ENCODE data around the gene KRTAP4-9. TPM values are rescaled to one million over a fixed set of nuclear protein-coding genes. Genes with fewer than 3 reads are reported as not detected.
"Not testable (repeated sequence)": the region's sequence is repeated elsewhere in the genome, so short reads cannot be mapped to it uniquely, and the experiment has no call there.

Gene KRTAP4-9
- total RNA-seq, 1 donor from 2014 or later: not detected

- DNase-seq (ENCODE audit: low spot score); intact Hi-C loops (cut with DNase I): not testable (repeated sequence)
These were observed 18.3 kb downstream of the KRTAP4-9 start for GRCh38 chr17:41123292-41123990.

DNA sequence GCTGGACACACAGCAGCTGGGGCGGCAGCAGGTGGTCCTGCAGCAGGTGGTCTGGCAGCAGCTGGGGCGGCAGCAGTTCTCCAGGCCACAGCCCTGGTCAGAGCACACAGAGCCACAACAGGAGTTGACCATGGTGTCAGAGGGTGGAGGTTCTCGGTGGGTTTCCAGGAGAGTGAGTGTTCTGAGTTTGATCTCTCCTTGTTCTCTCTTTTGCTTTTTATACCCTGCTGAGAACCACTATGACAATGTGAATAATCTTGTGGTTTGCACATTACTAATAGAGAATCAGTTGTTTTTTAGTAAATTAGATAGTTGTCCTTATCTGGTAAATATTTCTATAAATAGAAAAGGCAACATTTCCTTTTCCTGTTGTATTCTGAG is 18.8 kb downstream of the KRTAP4-9 start, which contains the start of gene KRTAP4-12:
Gene KRTAP4-12, minus strand, starts transcription at position 192 of the 381 bp plus-strand sequence. Its CDS starts 60 bp downstream, at position 132.
- intact Hi-C loops (cut with DNase I); DNase-seq (ENCODE audit: low spot score): not testable (repeated sequence)

GRCh38 chr17:41125064-41125463 is 19.9 kb downstream of the KRTAP4-9 start:
- intact Hi-C loops (cut with DNase I): no loop called here
- DNase-seq (ENCODE audit: low spot score): no peak

DNA sequence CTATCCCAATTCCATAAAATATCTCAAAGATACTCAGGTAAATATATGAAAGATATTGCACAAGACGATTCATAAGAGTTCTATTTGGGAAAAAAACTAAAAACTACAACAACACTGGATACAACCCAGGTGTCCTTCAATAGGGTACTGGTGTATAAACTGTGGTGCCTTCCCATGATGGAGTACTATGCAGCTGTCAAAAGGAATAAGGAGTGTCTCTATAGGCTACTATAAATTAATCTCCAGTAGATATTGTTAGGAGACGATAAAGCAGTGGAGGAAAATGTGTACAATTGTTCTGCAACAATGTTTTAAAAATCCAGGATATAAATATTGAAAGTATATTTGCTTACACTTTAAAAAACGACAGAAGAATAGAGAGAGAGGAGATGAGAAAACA is 21.2 kb downstream of the KRTAP4-9 start:
- intact Hi-C loops (cut with DNase I): no loop called here
- DNase-seq (ENCODE audit: low spot score): no peak

- intact Hi-C loops (cut with DNase I): no loop called here
- no peak for DNase-seq (ENCODE audit: low spot score)
These were observed 22.2 kb downstream of the KRTAP4-9 start for GRCh38 chr17:41127371-41127770.

DNA sequence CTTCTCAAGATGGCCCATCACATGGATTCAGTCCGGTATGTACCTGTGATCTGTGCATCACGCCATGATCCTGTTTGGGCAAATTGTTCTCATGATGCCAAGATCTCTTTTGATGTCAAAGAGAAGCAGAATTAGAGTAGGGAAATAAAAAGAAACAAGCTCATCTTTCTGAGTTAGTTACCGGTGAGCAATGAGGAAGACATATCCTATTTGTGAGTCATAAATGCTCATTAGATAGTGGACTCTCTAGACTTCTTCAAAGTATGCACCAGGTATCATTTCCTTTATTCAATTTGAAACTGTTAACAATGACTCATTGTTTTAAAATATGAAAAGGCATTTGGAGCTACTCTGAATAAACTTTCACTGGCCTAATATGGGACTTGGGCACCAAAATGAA is 26.8 kb downstream of the KRTAP4-9 start:
- no peak for DNase-seq (ENCODE audit: low spot score)
- intact Hi-C loops (cut with DNase I): no loop called here

- intact Hi-C loops (cut with DNase I): no loop called here
These were observed 28.9 kb downstream of the KRTAP4-9 start for GRCh38 chr17:41133880-41134735.

GRCh38 chr17:41139865-41140264 is 34.7 kb downstream of the KRTAP4-9 start:
- DNase-seq (ENCODE audit: low spot score); intact Hi-C loops (cut with DNase I): not testable (repeated sequence)

More at GRCh38 chr17:41133880-41134735, 28.9 kb downstream of the KRTAP4-9 start:
- no peak for DNase-seq (ENCODE audit: low spot score)

GRCh38 chr17:41140360-41141131 is 35.4 kb downstream of the KRTAP4-9 start, which contains the start of gene KRTAP4-6:
Gene KRTAP4-6 (minus strand): TSS chr17:41140544. CDS start chr17:41140487, 57 bp downstream.
- no peak for DNase-seq (ENCODE audit: low spot score)
- intact Hi-C loops (cut with DNase I): no loop called here

DNA sequence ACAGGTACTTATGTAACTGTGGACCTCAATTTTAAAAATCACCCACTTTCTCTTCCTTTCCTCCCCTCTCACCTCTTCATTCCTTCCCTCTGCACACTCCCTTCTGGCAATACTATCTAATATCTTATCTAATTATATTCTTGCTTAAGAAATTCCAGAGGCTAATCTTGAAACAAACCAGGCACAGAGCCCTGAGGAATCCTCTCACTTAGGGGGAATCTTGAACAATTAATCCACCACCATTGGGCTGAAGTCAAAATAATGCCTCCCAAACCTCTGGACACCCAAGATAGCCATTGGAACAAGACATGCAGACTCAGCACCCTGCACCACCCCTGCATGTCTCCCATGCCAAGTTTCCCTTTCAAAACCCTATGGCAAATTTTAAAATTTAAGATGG is 36.2 kb downstream of the KRTAP4-9 start:
- intact Hi-C loops (cut with DNase I): no loop called here
- no peak for DNase-seq (ENCODE audit: low spot score)

DNA sequence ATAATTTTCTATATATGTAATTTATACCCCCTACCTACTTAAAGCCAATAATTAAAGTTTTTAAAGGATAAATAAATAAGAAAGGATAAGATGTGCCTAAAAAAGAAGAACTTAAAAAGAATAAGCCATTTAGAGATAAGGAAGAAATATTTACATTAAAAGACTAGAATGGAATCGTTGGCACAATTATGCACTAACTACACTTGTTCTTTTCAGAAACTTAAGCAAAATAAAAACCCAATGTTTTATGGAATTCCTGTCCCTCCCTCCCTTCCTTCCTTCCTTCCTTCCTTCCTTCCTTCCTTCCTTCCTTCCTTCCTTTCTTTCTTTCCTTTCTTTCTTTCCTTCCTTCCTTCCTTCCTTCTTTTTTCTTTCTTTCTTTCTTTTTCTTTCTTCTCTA is 39.7 kb downstream of the KRTAP4-9 start:
- intact Hi-C loops (cut with DNase I): no loop called here
- DNase-seq (ENCODE audit: low spot score): no peak

- DNase-seq (ENCODE audit: low spot score): no peak
- intact Hi-C loops (cut with DNase I): no loop called here
These were observed 40.1 kb downstream of the KRTAP4-9 start for GRCh38 chr17:41145261-41145660.

GRCh38 chr17:41147531-41148204 is 42.5 kb downstream of the KRTAP4-9 start:
- intact Hi-C loops (cut with DNase I): no loop called here
- DNase-seq (ENCODE audit: low spot score): no peak

DNA sequence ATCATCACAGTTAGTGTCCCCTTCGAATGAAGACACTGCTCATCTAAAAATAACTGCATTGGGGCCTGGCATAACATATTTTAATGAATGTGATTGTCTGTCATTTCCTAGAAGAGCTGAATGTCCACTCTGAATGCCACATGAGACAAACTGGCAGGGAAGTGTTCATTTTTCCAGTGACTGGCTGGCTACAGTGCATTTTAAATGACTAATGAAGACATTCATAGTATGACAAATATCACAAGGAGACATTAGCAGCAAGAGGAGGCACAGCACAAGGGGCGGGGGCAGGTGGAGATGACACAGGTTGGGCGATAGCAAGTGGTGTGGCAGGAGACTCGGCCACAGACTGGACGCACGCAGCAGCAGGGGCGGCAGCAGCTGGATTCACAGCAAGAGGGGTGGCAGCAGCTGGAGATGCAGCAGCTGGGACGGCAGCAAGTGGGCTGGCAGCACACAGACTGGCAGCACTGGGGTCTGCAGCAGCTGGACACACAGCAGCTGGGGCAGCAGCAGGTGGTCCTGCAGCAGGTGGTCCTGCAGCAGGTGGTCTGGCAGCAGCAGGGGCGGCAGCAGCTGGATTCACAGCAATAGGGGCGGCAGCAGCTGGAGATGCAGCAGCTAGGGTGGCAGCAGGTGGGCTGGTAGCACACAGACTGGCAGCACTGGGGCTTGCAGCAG is 43.9 kb downstream of the KRTAP4-9 start:
- intact Hi-C loops (cut with DNase I); DNase-seq (ENCODE audit: low spot score): not testable (repeated sequence)

DNA sequence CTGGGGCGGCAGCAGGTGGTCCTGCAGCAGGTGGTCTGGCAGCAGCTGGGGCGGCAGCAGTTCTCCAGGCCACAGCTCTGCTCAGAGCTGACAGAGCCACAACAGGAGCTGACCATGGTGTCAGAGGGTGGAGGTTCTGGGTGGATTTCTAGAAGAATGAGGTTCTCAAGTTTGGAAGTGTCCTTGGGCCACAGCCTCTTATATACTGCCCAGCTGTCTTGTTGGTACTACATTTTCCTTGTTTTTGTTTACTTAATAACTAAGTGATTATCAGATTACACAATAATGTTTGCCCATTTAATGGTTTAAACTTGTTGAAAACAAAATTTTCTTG is 44.4 kb downstream of the KRTAP4-9 start, which contains the start of gene KRTAP4-5:
Gene KRTAP4-5, minus strand, starts transcription at position 174 of the 334 bp plus-strand sequence. Its CDS starts 58 bp downstream, at position 116.
- no peak for DNase-seq (ENCODE audit: low spot score)
- intact Hi-C loops (cut with DNase I): no loop called here

- intact Hi-C loops (cut with DNase I): no loop called here
- DNase-seq (ENCODE audit: low spot score): no peak
These were observed 44.8 kb downstream of the KRTAP4-9 start for GRCh38 chr17:41150026-41150425.

DNA sequence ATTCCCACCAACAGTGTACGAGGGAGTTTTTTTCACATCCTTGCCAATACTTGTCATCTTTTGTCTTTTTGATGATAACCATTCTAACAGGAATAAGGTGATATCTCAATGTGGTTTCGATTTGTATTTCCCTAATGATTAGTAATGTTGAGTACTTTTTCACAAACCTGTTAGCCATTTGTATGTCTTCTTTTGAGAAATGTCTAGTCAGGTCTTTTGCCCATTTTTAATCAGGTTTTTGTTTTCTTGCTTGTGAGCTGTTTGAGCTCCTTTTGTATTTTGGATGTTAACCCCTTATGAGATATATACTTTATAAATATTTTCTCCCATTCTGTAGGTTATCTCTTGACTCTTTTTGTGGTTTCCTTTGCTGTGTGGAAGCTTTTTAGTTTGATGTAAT is 46.3 kb downstream of the KRTAP4-9 start:
- intact Hi-C loops (cut with DNase I): no loop called here
- DNase-seq (ENCODE audit: low spot score): no peak

GRCh38 chr17:41153856-41154255 is 48.7 kb downstream of the KRTAP4-9 start:
- no peak for DNase-seq (ENCODE audit: low spot score)
- intact Hi-C loops (cut with DNase I): no loop called here

Measured in cardiac septum (tissue), 1 donor.